Chondrocyte (in vitro differentiated cells): Measurements from ENCODE around the gene ALKBH3. TPM values are rescaled to one million over a fixed set of nuclear protein-coding genes. Genes with fewer than 3 reads are reported as not detected.
A peak's percentile ranks its signal among the peaks of the same experiment; 100 is the strongest.

Source experiments
- DNase-seq: peaks from one replicate; pipeline ENCODE4 v3.0.0; 2021; ENCODE audit warnings: mixed read lengths, low spot score
- H3K27ac Mint-ChIP-seq: one replicate; pipeline ENCODE4 v1.8.0; 2021; ENCODE audit warnings: mild to moderate bottlenecking, moderate library complexity, mixed read lengths; ENCODE audit not compliant: unreplicated experiment
- H3K27me3 Mint-ChIP-seq: 2 replicates; pipeline ENCODE4 v1.8.0; 2021; ENCODE audit warnings: low read depth, mixed read lengths
- H3K36me3 Mint-ChIP-seq: 2 replicates; pipeline ENCODE4 v1.8.0; 2021; ENCODE audit warnings: low read depth, mixed read lengths
- H3K4me1 Mint-ChIP-seq: 2 replicates; pipeline ENCODE4 v1.8.0; 2021; ENCODE audit warnings: low read depth, mild to moderate bottlenecking, mixed read lengths
- H3K4me3 Mint-ChIP-seq: one replicate; pipeline ENCODE4 v1.8.0; 2021; ENCODE audit warnings: mild to moderate bottlenecking, moderate library complexity, mixed read lengths; ENCODE audit not compliant: unreplicated experiment
- H3K9me3 Mint-ChIP-seq: 2 replicates; pipeline ENCODE4 v1.8.0; 2021; ENCODE audit warnings: low read depth, mixed read lengths
- CTCF ChIP-seq: fragments of 200-600 bp; sonication (generic); IDR thresholded peaks from 2 replicates; pipeline ENCODE4 v1.5.0; 2021; ENCODE audit warnings: antibody characterized with exemption, mild to moderate bottlenecking, moderate library complexity
- total RNA-seq: library from RNA; stranded (reverse); gene quantifications from 3 replicates; pipeline ENCODE4 v1.2.1, GENCODE V29; 2021

Gene ALKBH3
- total RNA-seq, 1 donor from 2014 or later: 26.5 TPM

DNA sequence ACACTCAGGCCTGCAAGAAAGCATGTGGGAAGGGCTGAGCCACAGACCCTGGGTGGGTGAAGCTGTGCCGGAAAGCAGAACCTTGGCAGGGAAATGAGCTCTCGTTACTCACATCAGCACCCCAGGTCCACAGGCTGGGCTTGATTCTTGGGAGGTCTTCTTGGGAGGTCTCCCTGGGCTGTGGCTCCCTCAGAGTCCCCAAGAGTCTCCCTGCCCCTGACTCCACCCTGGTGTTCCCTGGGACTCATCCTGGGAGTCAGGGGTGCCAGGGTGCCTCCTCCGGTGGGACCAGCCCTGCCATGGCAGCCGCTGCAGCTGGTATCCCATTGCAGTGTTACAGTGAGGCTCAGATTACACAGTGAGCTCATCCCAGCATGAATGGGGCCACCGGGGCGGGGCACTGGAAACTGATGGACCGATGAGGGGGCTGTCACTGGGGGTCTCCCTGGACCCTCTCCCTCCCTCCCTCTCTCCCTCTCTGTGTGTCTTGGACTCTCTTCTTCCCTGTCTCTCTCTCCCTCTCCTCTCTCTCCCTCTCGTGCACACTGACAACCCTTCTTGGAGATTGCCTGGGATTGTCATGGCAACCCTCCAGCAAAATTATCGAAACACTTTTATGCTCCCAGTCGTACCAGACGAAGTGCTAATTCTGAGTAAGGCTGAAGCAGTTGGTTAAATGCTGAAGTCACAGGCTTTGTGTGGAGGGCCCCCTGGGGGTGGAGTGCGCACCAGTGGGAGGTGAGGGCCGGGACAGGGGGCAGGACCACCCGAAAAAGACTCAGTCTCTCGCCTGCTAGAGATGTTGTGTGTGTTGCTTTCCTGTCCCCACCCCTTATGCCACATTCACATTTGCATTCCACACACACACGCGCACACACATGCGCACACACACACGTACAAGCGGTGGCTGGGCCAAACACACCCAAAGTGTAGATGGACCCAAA lies 53.2 kb downstream of the ALKBH3 start:
- Mint-ChIP-seq H3K36me3 (no peaks in the 10 kb centered on the region), H3K4me3 (no peak overlapping the region)
- peak; percentile 23 for TF ChIP-seq CTCF

GRCh38 chr11:43934601-43935423 lies 54.2 kb downstream of the ALKBH3 start:
- no peaks in the 10 kb centered on the region for H3K9me3 Mint-ChIP-seq
- no peaks in the 10 kb centered on the region for H3K36me3 Mint-ChIP-seq
- no peaks in the 10 kb centered on the region for H3K27me3 Mint-ChIP-seq
- H3K4me1 Mint-ChIP-seq: peaks cover 32% of the 10 kb centered on the region
- no peak for TF ChIP-seq CTCF
- DNase-seq: no peak
- H3K4me3 Mint-ChIP-seq: no peak overlapping the region
- H3K27ac Mint-ChIP-seq: no peak overlapping the region

More for the DNA sequence above, 53.2 kb downstream of the ALKBH3 start:
- DNase-seq: no peak
- Mint-ChIP-seq H3K27me3 (no peaks in the 10 kb centered on the region), H3K27ac (no peak overlapping the region), H3K4me1 (peaks cover 32% of the 10 kb centered on the region), H3K9me3 (no peaks in the 10 kb centered on the region)

GRCh38 chr11:43935424-43935979 lies 54.9 kb downstream of the ALKBH3 start:
- TF ChIP-seq CTCF: no peak

DNA sequence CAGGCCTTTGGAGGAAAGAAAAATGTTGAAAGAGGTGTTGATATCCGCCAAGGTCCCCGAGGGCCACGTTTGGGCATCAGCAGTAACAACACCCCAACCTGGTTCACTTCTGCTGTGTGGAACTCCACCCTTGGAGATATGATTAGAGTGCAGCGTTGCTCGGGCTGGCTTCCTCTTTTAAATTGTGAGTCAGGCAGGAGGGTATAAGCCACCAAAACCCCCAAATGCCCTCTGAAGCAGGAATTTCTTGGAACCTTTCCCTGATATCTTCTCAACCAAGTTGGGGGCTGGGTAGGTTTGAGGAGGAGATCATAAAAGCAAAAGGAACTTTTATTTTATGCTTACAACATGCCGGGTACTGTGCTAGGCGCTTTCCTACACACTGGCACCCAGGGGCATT lies 55.4 kb downstream of the ALKBH3 start:
- H3K27me3 Mint-ChIP-seq: no peaks in the 10 kb centered on the region
- TF ChIP-seq CTCF: no peak
- H3K4me3 Mint-ChIP-seq: no peak overlapping the region
- H3K36me3 Mint-ChIP-seq: no peaks in the 10 kb centered on the region
- H3K9me3 Mint-ChIP-seq: no peaks in the 10 kb centered on the region
- H3K4me1 Mint-ChIP-seq: peaks cover 32% of the 10 kb centered on the region
- H3K27ac Mint-ChIP-seq: no peak overlapping the region
- no peak for DNase-seq

More at GRCh38 chr11:43935424-43935979, 54.9 kb downstream of the ALKBH3 start:
- no peaks in the 10 kb centered on the region for H3K36me3 Mint-ChIP-seq
- peaks cover 32% of the 10 kb centered on the region for H3K4me1 Mint-ChIP-seq
- H3K9me3 Mint-ChIP-seq: no peaks in the 10 kb centered on the region
- H3K27me3 Mint-ChIP-seq: no peaks in the 10 kb centered on the region
- no peak overlapping the region for H3K27ac Mint-ChIP-seq
- DNase-seq: no peak
- H3K4me3 Mint-ChIP-seq: no peak overlapping the region
